Lower leg skin (tissue), 4 donors: ENCODE measurements around the gene CDH23. TPM values are rescaled to one million over a fixed set of nuclear protein-coding genes. Genes with fewer than 3 reads are reported as not detected.

Experiments
- DNase-seq, 2 donors: peaks; one replicate each; pipeline ENCODE4 v3.0.0-alpha.2; 2019; ENCODE audit warnings: low spot score in 2 of 2
- H3K4me3 ChIP-seq: fragments of 200-600 bp; sonication (generic); 2 replicates; pipeline ENCODE4 v1.5.1; 2017; ENCODE audit warnings: mild to moderate bottlenecking, low read depth; ENCODE audit not compliant: poor library complexity, severe bottlenecking
- CTCF ChIP-seq, 3 donors: fragments of 450-650 bp; IDR thresholded peaks; one replicate each; pipeline ENCODE4 v1.5.1; 2016; ENCODE audit warnings: antibody characterized with exemption in 3 of 3, mild to moderate bottlenecking in 3 of 3, moderate library complexity in 2 of 3
- POLR2A ChIP-seq, 2 donors: fragments of 450-650 bp; IDR thresholded peaks; one replicate each; pipeline ENCODE4 v1.6.1; 2016 to 2017; ENCODE audit warnings: antibody characterized with exemption in 2 of 2, mild to moderate bottlenecking in 1 of 2, moderate library complexity in 1 of 2
- WGBS, 2 donors: methylation state at CpG; one replicate each; pipeline ENCODE4 v1.1.5; 2018; 5-methylcytosine and 5-hydroxymethylcytosine counted together
- intact Hi-C: fragments of 100-400 bp; cut with DNase I; formaldehyde crosslinking; loops from one replicate; pipeline ENCODE4 v1.15.0; 2023; ENCODE audit warnings: low total_unique reads
- total RNA-seq, 4 donors: library from RNA; depleted of rRNA; stranded (reverse); fragments of >200 nt; gene quantifications; one replicate each; pipeline ENCODE4 v1.1.0, GENCODE V29; 2016

CDH23 gene
- total RNA-seq, 4 donors from 2014 or later: 1.7 to 9.2 (median 2.6) TPM

- 88 to 100% methylated on average over 8 of the region's 8 CpGs for WGBS, 2 donors
- peak in 1 of 2 donors; percentile 48 for DNase-seq
- no peak for TF ChIP-seq POLR2A (IDR thresholded peaks at IDR 0.05)
- TF ChIP-seq CTCF (IDR thresholded peaks at IDR 0.05): no peak
- intact Hi-C loops: no loop called here
- H3K4me3 ChIP-seq: no peak overlapping the region
These were observed 32.6 kb downstream of the CDH23 start for GRCh38 chr10:71429304-71429703.

- H3K4me3 ChIP-seq: no peak overlapping the region
- DNase-seq: peak in 1 of 2 donors; percentile 63
- TF ChIP-seq CTCF (IDR thresholded peaks at IDR 0.05): no peak
- TF ChIP-seq POLR2A (IDR thresholded peaks at IDR 0.05): no peak
- WGBS, 2 donors: 86 to 91% methylated on average over 2 of the region's 2 CpGs
- intact Hi-C loops: no loop called here
These were observed 33.2 kb downstream of the CDH23 start for GRCh38 chr10:71429929-71430328.

- intact Hi-C loops: no loop called here
- no peak overlapping the region for H3K4me3 ChIP-seq
- TF ChIP-seq POLR2A (IDR thresholded peaks at IDR 0.05) (no peak), CTCF (IDR thresholded peaks at IDR 0.05) (no peak)
- peak in 1 of 2 donors; percentile 80 for DNase-seq
- 71 to 72% methylated on average over 16 of the region's 16 CpGs for WGBS, 2 donors
These were observed 34.8 kb downstream of the CDH23 start for GRCh38 chr10:71431239-71432100.

- intact Hi-C loops: no loop called here
- 78 to 79% methylated on average over 12 to 13 of the region's 15 CpGs for WGBS, 2 donors
These were observed 35.6 kb downstream of the CDH23 start for GRCh38 chr10:71432101-71432905.

More at GRCh38 chr10:71432101-71432905, 35.6 kb downstream of the CDH23 start:
- no peak overlapping the region for H3K4me3 ChIP-seq
- DNase-seq: peak in 1 of 2 donors; percentile 42
- TF ChIP-seq POLR2A (IDR thresholded peaks at IDR 0.05) (no peak), CTCF (IDR thresholded peaks at IDR 0.05) (no peak)
